RWPE2 (cell line): ENCODE measurements around the gene AARS2.
A peak's percentile ranks its signal among the peaks of the same experiment; 100 is the strongest.

ENCODE experiments used
- ATAC-seq: fragments of 200-7000 bp; cut with Tn5 transposase; 3 replicates; pipeline ENCODE4 v1.9.1; 2021; ENCODE audit warnings: low read depth
- DNase-seq: peaks from one replicate; pipeline ENCODE4 v3.0.0-alpha.2; 2020; ENCODE audit warnings: low spot score
- H3K27ac ChIP-seq: fragments of 450-650 bp; 2 replicates; pipeline ENCODE4 v1.5.1; 2017; ENCODE audit warnings: mild to moderate bottlenecking; ENCODE audit not compliant: poor library complexity, severe bottlenecking
- H3K27me3 ChIP-seq: fragments of 250-450 bp; sonication (Bioruptor Pico); 2 replicates; pipeline ENCODE4 v1.5.1; 2021; ENCODE audit warnings: mild to moderate bottlenecking, moderate library complexity; ENCODE audit not compliant: insufficient read depth, poor library complexity, severe bottlenecking
- H3K36me3 ChIP-seq: fragments of 250-450 bp; sonication (Bioruptor Pico); 2 replicates; pipeline ENCODE4 v1.5.1; 2020; ENCODE audit warnings: low read depth, mild to moderate bottlenecking, moderate library complexity
- H3K4me1 ChIP-seq: fragments of 250-450 bp; sonication (Bioruptor Pico); 2 replicates; pipeline ENCODE4 v1.5.1; 2021; ENCODE audit warnings: mild to moderate bottlenecking, moderate library complexity; ENCODE audit not compliant: insufficient read depth, poor library complexity, severe bottlenecking
- H3K4me3 ChIP-seq: fragments of 250-450 bp; sonication (Bioruptor Pico); 2 replicates; pipeline ENCODE4 v1.5.1; 2021; ENCODE audit warnings: mild to moderate bottlenecking, moderate library complexity; ENCODE audit not compliant: severe bottlenecking
- H3K9me3 ChIP-seq: fragments of 250-450 bp; sonication (Bioruptor Pico); 2 replicates; pipeline ENCODE4 v1.5.1; 2021; ENCODE audit warnings: mild to moderate bottlenecking, moderate library complexity; ENCODE audit not compliant: severe bottlenecking
- TF ChIP-seq, protein P1 (sequence below): fragments of 450-650 bp; IDR thresholded peaks from one replicate; pipeline ENCODE4 v1.5.1; 2017; ENCODE audit warnings: mild to moderate bottlenecking, moderate library complexity; ENCODE audit not compliant: poor library complexity, severe bottlenecking

The AARS2 gene

DNA sequence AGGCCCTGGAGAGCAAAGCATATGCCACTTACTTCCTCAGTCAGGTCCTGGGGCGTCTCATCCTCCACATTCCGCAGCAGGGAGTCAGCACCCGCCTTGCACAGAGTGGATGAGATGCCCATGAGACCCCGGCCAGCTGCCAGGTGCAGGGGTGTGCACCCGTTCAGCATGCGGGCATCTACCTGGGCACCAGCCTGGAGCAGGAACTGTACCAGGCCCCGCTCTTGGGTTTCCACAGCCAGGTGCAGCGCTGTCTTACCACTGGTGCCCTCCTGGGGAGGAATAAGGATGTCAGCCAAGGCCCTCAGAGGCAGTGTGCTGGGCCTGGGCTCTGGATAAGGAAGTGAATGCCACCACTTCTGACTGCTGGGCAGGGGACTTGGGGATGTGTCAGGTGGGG lies 53.1 kb downstream of the AARS2 start:
- ATAC-seq (no peak), DNase-seq (no peak)
- Histone ChIP-seq H3K36me3 (peaks cover 11% of the 10 kb centered on the region), H3K9me3 (no peaks in the 10 kb centered on the region), H3K27ac (no peak overlapping the region), H3K4me1 (peaks cover 25% of the 10 kb centered on the region), H3K27me3 (no peaks in the 10 kb centered on the region), H3K4me3 (no peak overlapping the region)
- TF ChIP-seq, protein P1, sequence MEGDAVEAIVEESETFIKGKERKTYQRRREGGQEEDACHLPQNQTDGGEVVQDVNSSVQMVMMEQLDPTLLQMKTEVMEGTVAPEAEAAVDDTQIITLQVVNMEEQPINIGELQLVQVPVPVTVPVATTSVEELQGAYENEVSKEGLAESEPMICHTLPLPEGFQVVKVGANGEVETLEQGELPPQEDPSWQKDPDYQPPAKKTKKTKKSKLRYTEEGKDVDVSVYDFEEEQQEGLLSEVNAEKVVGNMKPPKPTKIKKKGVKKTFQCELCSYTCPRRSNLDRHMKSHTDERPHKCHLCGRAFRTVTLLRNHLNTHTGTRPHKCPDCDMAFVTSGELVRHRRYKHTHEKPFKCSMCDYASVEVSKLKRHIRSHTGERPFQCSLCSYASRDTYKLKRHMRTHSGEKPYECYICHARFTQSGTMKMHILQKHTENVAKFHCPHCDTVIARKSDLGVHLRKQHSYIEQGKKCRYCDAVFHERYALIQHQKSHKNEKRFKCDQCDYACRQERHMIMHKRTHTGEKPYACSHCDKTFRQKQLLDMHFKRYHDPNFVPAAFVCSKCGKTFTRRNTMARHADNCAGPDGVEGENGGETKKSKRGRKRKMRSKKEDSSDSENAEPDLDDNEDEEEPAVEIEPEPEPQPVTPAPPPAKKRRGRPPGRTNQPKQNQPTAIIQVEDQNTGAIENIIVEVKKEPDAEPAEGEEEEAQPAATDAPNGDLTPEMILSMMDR: no peak

DNA sequence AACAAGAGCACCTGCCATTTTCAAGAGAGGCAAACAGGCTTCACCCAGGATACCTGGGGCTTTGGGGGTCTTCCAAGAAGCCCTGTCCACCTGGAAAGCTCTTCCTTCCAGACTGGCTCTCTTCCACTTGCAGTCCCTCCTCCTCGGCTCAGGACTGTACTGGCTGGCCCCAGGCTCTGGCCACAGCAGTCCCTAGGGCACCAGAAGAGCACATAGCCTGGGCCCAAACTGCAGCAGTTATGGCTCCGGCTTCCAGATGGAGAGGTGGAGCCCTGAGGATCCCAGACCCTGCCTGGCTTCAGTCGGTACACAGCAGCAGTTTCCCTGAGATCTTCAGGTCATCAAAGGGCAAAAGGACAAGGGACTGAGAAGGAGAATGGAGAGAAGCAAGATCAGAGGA lies 54.2 kb downstream of the AARS2 start:
- Histone ChIP-seq H3K9me3 (no peaks in the 10 kb centered on the region), H3K27ac (no peak overlapping the region), H3K27me3 (no peaks in the 10 kb centered on the region), H3K4me3 (no peak overlapping the region), H3K36me3 (peaks cover 22% of the 10 kb centered on the region), H3K4me1 (peaks cover 19% of the 10 kb centered on the region)
- ATAC-seq (no peak), DNase-seq (no peak)
- TF ChIP-seq, protein P1: no peak

DNA sequence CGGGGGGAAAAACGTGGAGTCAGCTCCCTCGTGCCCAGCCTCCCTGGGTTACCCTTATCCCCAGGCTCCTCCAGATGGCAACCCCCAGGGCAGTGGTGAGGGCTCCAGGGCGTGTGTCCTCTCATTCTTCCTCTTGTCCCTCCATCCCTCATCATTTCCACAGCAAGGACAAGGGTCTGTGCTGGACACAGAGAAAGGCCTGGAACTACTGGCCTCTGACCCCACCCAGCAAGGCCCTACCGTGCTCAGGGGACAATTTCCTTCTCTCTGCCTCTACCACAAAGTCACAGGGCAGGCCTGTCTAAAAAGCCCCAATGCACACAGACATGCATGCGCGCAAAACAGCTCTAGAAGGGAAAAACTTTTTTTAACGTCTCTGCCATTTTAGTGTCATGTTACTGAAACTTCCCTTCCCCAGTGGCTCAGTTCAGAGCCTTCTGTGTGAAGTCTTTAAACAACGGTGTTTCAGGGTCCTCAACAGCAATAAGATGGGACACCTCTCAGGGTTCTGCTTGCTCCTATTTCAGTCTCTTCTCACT lies 54.8 kb downstream of the AARS2 start:
- Histone ChIP-seq H3K4me3 (no peak overlapping the region), H3K36me3 (peaks cover 27% of the 10 kb centered on the region), H3K27ac (peak overlapping the region; percentile 81)

DNA sequence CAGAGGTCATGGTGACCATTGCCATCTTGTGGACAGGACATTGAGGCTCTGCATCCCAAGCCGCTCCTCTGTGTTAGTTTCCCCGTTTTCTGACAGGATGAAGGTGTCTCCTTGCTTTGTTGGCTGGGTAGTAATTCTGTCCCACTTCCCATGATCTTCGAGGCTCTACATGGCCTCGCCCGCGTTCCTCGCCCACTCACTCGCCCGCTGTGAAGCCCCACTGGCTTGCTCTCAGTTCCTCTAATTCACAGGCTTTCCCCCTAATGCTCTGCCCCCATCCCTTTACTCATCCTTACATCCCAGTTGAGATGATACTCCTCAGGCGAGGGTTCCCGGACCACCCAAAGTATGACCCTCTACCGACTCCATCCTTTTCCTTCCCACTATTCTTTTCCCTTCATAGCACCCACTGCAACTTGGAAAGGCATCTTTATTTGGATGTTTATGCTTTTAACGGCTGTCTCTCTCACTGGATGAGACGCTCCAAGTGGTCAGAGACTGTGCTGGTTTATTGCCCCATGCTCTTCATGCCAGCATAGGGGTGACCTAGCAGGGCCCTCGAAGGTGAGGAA lies 55.3 kb downstream of the AARS2 start:
- ATAC-seq: no peak
- TF ChIP-seq, protein P1: peak; percentile 78
- peak overlapping the region; percentile 81 for H3K27ac ChIP-seq
- peaks cover 8% of the 10 kb centered on the region for H3K4me1 ChIP-seq
- no peak for DNase-seq
- H3K36me3 ChIP-seq: peaks cover 33% of the 10 kb centered on the region
- no peaks in the 10 kb centered on the region for H3K27me3 ChIP-seq
- H3K9me3 ChIP-seq: no peaks in the 10 kb centered on the region
- peak overlapping the region; percentile 80 for H3K4me3 ChIP-seq

More for the DNA sequence above, 54.8 kb downstream of the AARS2 start:
- DNase-seq: no peak
- Histone ChIP-seq H3K4me1 (peaks cover 13% of the 10 kb centered on the region), H3K9me3 (no peaks in the 10 kb centered on the region), H3K27me3 (no peaks in the 10 kb centered on the region)
- TF ChIP-seq, protein P1: no peak
- ATAC-seq: no peak
